Nucleus accumbens (tissue), 56 donors: ENCODE data around the gene ZNF543.

Experiments
- DNase-seq, 56 donors: peaks; one replicate each; lab custom pipeline; 2025; lab: John Stamatoyannopoulos, UW

ZNF543 gene

GRCh38 chr19:57376151-57376550, 55.9 kb downstream of the ZNF543 start:
- no peak for DNase-seq

GRCh38 chr19:57377498-57378146, 57.4 kb downstream of the ZNF543 start:
- no peak for DNase-seq
